DMS 273 treated with DMSO at 0.1 percent for 48 hours (cell line): ENCODE results near the gene LRRC8D.
"Not testable (repeated sequence)": the region's sequence is repeated elsewhere in the genome, so short reads cannot be mapped to it uniquely, and the experiment has no call there.

ENCODE experiments used
- DNase-seq: peaks from one replicate; lab custom pipeline; 2025; lab: John Stamatoyannopoulos, UW

Gene LRRC8D

GRCh38 chr1:89820422-89821321 lies at the start of gene LRRC8D:
Gene LRRC8D (plus strand): TSS chr1:89821032. CDS start chr1:89933069, 112,037 bp downstream.
- peak; percentile 63 for DNase-seq

GRCh38 chr1:89771991-89772560 lies 48.8 kb upstream of the LRRC8D start:
- no peak for DNase-seq

DNA sequence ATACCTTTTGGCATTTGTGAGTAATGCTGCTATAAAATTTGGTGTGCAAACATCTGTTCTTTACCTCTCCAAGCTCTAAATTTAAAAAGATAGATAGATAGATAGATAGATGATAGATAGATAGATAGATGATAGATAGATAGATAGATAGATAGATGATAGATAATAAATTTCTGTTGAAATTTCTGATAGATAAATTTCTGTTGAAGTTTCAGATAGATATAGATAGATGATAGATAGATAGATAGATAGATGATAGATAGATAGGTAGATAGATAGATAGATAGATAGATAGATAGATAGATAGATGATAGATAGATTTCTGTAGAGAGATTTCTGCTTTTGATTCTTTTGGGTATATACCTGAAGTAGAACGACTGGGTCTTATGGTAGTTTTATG lies 44.7 kb upstream of the LRRC8D start:
- DNase-seq: not testable (repeated sequence)

GRCh38 chr1:89777271-89777670 lies 43.6 kb upstream of the LRRC8D start:
- not testable (repeated sequence) for DNase-seq

DNA sequence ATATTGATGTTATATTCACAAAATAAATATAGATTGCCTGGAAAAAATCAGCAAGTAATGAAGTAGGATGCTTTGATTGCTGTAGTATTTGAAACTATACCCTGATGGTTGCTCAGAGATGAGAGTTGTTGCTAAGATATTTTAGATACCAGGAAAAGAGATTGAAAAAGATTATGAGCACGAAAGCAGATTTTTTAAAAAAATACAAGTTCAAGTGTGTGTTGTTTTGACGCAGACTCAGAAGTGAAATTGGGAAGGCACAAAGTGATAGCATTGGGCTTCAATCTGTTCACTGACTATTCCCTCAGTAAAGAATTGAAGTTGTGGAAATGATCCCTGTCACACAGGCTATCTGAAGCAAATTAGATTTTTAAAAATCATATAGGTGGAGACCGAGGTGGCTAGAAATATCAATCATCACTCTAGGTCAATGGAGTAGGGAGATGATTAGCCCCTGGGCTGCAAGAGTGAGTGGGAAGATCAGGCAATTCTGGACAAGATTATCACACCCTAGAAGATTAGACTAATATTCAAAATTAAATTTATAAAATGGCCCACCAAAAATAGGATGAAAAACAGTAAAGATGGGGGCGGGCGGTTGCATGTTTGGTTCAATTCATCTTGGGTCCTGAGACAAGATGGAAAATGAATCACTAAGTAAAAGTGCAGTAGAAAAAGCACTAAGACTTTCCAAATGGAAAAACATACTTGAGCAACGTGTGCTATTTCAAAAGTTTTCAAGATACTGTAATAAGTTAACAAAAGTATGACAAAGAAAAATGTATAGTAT lies 41.5 kb upstream of the LRRC8D start:
- no peak for DNase-seq

- peak; percentile 41 for DNase-seq
Observed at GRCh38 chr1:89780721-89781120, 40.1 kb upstream of the LRRC8D start.

- no peak for DNase-seq
Observed at GRCh38 chr1:89781494-89782126, 39.2 kb upstream of the LRRC8D start.

GRCh38 chr1:89786628-89787214 lies 34.1 kb upstream of the LRRC8D start:
- no peak for DNase-seq

GRCh38 chr1:89790592-89790991 lies 30.2 kb upstream of the LRRC8D start:
- DNase-seq: no peak

GRCh38 chr1:89791064-89791726 lies 29.6 kb upstream of the LRRC8D start:
- DNase-seq: no peak

DNA sequence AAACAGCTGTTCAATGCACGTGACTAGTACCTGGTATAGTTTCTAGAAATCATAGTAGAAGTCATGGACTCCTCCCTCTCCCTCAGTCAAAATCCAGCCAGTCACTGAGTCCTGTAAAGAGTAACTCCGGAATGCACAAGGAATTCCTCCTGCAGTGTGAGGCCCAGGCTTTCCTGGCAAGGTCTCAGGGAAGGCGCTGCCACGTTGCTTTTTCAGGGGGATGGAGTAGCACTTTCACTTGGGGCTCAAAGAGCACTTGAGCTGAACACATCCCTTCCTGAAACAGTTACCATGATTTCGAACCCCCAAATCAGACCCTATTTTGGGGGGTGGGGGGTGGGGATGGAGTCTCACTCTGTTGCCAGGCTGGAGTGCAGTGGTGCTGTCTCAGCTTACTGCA lies 26.4 kb upstream of the LRRC8D start:
- DNase-seq: no peak

DNA sequence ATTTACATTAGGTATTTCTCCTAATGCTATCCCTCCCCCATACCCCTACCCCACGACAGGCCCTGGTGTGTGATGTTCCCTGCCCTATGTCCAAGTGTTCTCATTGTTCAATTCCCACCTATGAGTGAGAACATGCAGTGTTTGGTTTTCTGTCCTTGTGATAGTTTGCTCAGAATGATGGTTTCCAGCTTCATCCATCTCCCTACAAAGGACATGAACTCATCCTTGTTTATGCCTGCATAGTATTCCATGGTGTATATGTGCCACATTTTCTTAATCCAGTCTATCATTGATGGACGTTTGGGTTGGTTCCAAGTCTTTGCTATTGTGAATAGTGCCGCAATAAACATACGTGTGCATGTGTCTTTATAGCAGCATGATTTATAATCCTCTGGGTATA lies 25.3 kb upstream of the LRRC8D start:
- DNase-seq: not testable (repeated sequence)

DNA sequence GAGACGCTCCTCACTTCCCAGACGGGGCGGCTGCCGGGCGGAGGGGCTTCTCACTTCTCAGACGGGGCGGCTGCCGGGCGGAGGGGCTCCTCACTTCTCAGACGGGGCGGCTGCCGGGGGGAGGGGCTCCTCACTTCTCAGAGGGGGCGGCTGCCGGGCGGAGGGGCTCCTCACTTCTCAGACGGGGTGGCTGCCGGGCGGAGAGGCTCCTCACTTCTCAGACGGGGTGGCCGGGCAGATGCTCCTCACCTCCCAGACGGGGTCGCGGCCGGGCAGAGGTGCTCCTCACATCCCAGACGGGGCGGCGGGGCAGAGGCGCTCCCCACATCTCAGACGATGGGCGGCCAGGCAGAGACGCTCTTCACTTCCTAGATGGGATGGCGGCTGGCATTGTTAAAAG lies 23.0 kb upstream of the LRRC8D start:
- DNase-seq: not testable (repeated sequence)

GRCh38 chr1:89799495-89799894 lies 21.3 kb upstream of the LRRC8D start:
- no peak for DNase-seq

- DNase-seq: no peak
Observed at GRCh38 chr1:89800022-89800655, 20.7 kb upstream of the LRRC8D start.

- no peak for DNase-seq
Observed at GRCh38 chr1:89800718-89801117, 20.1 kb upstream of the LRRC8D start.

DNA sequence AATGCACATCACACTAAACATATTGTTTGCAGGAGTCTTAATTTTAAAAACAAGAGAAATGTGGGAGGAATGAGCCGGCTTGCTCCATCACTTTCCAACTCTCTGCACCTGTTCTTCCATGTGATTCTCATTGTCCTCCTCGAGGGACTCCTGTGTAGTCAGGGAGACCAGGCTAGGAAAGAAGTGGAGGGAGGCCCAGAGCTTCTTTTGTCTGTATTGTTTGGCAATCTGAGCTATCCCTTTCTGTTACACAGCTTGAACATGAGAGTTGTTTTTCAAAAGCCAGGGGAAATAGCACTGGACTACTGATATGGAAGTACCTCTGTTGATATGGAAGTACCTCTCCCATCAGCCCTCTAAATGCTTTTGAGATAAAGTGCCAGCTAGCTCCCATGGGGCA lies 18.8 kb upstream of the LRRC8D start:
- no peak for DNase-seq

DNA sequence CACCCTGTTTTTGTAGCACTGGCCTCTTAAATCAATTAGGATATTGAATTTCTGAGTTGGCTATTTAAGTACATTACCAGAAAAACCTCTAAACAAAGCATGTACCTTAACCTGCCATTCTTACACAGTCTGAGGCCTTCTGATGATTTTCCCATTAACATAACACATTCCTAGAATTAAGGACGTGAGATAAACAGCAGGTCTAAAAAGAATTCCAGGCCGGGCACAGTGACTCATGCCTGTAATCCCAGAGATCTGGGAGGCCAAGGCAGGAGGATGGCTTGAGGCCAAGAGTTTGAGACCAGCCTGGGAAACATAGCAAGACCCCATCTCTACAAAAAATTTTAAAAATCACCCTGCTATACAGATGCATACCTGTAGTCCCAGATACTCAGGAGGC lies 18.0 kb upstream of the LRRC8D start:
- no peak for DNase-seq

- peak; percentile 60 for DNase-seq
Observed at GRCh38 chr1:89804642-89805237, 16.1 kb upstream of the LRRC8D start.

DNA sequence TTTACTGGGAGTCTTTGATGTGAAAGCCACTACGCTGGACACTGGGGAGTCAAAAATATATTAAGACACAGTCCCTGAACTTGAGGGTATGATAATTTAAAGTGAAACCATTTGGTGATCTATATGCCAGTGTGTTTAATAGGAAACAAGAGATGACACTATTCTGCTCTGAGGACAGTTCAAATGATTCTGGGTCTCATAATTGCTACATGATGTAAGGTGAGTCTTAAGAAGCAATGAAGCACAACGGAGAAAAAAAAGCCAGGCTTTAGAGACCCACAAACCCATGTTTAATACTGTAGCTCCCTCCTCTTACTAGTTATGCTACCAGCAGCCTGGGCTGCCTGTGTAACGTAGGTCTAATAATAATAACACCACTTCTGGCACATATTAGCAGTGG lies 14.2 kb upstream of the LRRC8D start:
- DNase-seq: no peak
